C4-2B (cell line): ENCODE measurements around the gene PPP1R7.

Experiments
- CTCF ChIP-seq: fragments of 450-650 bp; conservative IDR thresholded peaks from 2 replicates; pipeline ENCODE4 v1.5.1; 2017; ENCODE audit warnings: mild to moderate bottlenecking
- ZFX ChIP-seq: fragments of 450-650 bp; IDR thresholded peaks from 2 replicates; pipeline ENCODE4 v1.6.1; 2017

GRCh38 chr2:241130316-241130715 lies 20.0 kb upstream of the PPP1R7 start:
- no peak for TF ChIP-seq ZFX
- no peak for TF ChIP-seq CTCF
